SK-N-SH treated with all-trans-retinoic acid at 6 μM for 48 hours (cell line): ENCODE measurements around the gene PITPNC1.
"Not testable (repeated sequence)": the region's sequence is repeated elsewhere in the genome, so short reads cannot be mapped to it uniquely, and the experiment has no call there.

Experiments used
- ARNTL ChIP-seq: fragments of 450-650 bp; formaldehyde crosslinking; IDR thresholded peaks from 2 replicates; pipeline ENCODE4 v1.5.0; 2020; ENCODE audit warnings: low read depth, mild to moderate bottlenecking, moderate library complexity, borderline replicate concordance
- ESRRG ChIP-seq: fragments of 250-450 bp; sonication (Bioruptor Pico); IDR thresholded peaks from 2 replicates; pipeline ENCODE4 v1.6.1; 2021; ENCODE audit warnings: mild to moderate bottlenecking
- OSR1 ChIP-seq: fragments of 250-450 bp; sonication (Bioruptor Pico); IDR thresholded peaks from 2 replicates; pipeline ENCODE4 v1.8.0; 2022; ENCODE audit warnings: moderate library complexity, mild to moderate bottlenecking, inconsistent platforms
- SNAI2 ChIP-seq: fragments of 250-450 bp; sonication (Bioruptor Pico); IDR thresholded peaks from 2 replicates; pipeline ENCODE4 v1.5.0; 2020; ENCODE audit warnings: mild to moderate bottlenecking, moderate library complexity
- TOX ChIP-seq: fragments of 250-450 bp; sonication (Bioruptor Pico); IDR thresholded peaks from 2 replicates; pipeline ENCODE4 v1.8.0; 2021; ENCODE audit warnings: mild to moderate bottlenecking, moderate library complexity, borderline replicate concordance
- ZNF8 ChIP-seq: fragments of 450-650 bp; formaldehyde crosslinking; IDR thresholded peaks from 2 replicates; pipeline ENCODE4 v1.5.0; 2020; ENCODE audit warnings: mild to moderate bottlenecking, moderate library complexity
- TF ChIP-seq, protein P1 (sequence below): fragments of 250-450 bp; sonication (Bioruptor Pico); IDR thresholded peaks from 2 replicates; pipeline ENCODE4 v1.8.0; 2020; ENCODE audit warnings: mild to moderate bottlenecking, moderate library complexity, borderline replicate concordance

DNA sequence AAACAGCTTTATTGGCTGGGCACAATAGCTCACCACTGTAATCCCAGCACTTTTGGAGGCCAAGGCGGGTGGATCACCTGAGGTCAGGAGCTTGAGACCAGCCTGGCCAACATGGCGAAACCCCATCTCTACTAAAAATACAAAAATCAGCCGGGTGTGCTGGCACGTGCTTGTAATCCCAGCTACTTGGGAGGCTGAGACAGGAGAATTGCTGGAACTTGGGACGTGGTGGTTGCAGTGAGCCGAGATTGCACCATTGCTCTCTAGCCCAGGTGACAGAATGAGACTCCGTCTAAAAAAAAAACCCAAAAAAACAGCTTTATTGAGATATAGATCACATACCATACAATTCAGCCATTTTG lies 274.1 kb downstream of the PITPNC1 start:
- TF ChIP-seq SNAI2 (CRISPR knock-in tag); ZNF8 (CRISPR knock-in tag); OSR1 (CRISPR knock-in tag); ESRRG; ARNTL (CRISPR knock-in tag); TOX: not testable (repeated sequence)
- TF ChIP-seq, protein P1, sequence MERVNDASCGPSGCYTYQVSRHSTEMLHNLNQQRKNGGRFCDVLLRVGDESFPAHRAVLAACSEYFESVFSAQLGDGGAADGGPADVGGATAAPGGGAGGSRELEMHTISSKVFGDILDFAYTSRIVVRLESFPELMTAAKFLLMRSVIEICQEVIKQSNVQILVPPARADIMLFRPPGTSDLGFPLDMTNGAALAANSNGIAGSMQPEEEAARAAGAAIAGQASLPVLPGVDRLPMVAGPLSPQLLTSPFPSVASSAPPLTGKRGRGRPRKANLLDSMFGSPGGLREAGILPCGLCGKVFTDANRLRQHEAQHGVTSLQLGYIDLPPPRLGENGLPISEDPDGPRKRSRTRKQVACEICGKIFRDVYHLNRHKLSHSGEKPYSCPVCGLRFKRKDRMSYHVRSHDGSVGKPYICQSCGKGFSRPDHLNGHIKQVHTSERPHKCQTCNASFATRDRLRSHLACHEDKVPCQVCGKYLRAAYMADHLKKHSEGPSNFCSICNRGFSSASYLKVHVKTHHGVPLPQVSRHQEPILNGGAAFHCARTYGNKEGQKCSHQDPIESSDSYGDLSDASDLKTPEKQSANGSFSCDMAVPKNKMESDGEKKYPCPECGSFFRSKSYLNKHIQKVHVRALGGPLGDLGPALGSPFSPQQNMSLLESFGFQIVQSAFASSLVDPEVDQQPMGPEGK (CRISPR knock-in tag) = not testable (repeated sequence)
